ENCODE measurements around the gene XIRP1.

DNA sequence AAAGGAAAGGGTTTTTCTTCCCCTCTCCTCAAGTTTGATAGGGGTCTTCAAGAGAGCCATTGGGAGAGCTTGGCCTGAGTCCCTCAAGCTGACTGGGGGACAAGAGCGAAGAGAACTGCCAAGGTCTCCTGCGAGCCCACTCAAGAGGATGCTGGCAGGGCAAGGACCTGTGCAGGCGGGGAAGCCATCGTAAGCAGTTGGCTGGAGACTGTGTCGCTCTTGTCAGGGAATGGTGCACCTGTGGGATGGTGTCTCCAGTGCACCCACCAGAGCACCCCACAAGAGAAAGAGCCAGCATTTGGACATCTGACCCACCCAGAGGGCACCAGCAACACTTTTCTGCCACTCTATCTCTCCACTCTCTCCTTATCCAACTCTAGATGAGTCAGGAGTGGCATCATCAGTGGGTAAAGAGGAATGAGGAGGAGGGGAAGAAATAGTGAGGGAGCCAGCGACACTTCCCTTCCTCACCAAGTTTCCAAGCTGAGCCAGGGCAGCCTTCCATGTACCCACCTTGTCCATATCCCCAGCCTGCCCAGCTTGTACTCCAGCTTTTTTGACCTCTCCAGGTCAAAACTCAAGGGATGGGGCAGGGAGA is 13.6 kb upstream of the XIRP1 start:
- TF ChIP-seq, protein P1, sequence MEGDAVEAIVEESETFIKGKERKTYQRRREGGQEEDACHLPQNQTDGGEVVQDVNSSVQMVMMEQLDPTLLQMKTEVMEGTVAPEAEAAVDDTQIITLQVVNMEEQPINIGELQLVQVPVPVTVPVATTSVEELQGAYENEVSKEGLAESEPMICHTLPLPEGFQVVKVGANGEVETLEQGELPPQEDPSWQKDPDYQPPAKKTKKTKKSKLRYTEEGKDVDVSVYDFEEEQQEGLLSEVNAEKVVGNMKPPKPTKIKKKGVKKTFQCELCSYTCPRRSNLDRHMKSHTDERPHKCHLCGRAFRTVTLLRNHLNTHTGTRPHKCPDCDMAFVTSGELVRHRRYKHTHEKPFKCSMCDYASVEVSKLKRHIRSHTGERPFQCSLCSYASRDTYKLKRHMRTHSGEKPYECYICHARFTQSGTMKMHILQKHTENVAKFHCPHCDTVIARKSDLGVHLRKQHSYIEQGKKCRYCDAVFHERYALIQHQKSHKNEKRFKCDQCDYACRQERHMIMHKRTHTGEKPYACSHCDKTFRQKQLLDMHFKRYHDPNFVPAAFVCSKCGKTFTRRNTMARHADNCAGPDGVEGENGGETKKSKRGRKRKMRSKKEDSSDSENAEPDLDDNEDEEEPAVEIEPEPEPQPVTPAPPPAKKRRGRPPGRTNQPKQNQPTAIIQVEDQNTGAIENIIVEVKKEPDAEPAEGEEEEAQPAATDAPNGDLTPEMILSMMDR (conservative IDR thresholded peaks at IDR 0.05): no peak
- no peak for TF ChIP-seq ZFX (IDR thresholded peaks at IDR 0.05)
